ENCODE results near the gene NOM1.

The NOM1 gene

DNA sequence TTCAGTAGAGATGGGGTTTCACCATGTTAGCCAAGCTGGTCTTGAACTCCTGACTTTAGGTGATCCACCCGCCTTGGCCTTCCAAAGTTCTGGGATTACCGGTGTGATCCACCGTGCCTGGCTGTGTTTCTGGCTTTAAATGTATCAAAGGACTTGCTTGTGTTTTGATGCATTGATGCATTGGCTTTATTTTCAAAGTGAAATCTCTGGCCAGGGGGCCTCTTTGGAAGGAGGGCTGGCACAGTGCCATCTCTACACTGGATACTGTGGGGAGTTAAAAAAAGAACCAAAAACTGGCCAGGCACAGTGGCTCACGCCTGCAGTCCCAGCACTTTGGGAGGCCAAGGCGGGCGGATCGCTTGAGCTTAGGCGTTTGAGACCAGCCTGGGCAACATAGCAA lies 44.9 kb downstream of the NOM1 start:
- no peak for DNase-seq (ENCODE audit: low read depth in 1 of 2, low spot score in 1 of 2)

GRCh38 chr7:156998988-156999957 lies 49.8 kb downstream of the NOM1 start:
- TF ChIP-seq GABPA (IDR thresholded peaks at IDR 0.05; ENCODE audit: low read depth) (no peak), POLR2AphosphoS5 (IDR thresholded peaks at IDR 0.05; ENCODE audit: low read depth) (no peak), SPI1 (IDR thresholded peaks at IDR 0.05; ENCODE audit: borderline replicate concordance, low read depth) (no peak)
- TF ChIP-seq, protein P1, sequence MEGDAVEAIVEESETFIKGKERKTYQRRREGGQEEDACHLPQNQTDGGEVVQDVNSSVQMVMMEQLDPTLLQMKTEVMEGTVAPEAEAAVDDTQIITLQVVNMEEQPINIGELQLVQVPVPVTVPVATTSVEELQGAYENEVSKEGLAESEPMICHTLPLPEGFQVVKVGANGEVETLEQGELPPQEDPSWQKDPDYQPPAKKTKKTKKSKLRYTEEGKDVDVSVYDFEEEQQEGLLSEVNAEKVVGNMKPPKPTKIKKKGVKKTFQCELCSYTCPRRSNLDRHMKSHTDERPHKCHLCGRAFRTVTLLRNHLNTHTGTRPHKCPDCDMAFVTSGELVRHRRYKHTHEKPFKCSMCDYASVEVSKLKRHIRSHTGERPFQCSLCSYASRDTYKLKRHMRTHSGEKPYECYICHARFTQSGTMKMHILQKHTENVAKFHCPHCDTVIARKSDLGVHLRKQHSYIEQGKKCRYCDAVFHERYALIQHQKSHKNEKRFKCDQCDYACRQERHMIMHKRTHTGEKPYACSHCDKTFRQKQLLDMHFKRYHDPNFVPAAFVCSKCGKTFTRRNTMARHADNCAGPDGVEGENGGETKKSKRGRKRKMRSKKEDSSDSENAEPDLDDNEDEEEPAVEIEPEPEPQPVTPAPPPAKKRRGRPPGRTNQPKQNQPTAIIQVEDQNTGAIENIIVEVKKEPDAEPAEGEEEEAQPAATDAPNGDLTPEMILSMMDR (IDR thresholded peaks at IDR 0.05; ENCODE audit: insufficient read depth, low read length): no peak
- TF ChIP-seq, protein P2, sequence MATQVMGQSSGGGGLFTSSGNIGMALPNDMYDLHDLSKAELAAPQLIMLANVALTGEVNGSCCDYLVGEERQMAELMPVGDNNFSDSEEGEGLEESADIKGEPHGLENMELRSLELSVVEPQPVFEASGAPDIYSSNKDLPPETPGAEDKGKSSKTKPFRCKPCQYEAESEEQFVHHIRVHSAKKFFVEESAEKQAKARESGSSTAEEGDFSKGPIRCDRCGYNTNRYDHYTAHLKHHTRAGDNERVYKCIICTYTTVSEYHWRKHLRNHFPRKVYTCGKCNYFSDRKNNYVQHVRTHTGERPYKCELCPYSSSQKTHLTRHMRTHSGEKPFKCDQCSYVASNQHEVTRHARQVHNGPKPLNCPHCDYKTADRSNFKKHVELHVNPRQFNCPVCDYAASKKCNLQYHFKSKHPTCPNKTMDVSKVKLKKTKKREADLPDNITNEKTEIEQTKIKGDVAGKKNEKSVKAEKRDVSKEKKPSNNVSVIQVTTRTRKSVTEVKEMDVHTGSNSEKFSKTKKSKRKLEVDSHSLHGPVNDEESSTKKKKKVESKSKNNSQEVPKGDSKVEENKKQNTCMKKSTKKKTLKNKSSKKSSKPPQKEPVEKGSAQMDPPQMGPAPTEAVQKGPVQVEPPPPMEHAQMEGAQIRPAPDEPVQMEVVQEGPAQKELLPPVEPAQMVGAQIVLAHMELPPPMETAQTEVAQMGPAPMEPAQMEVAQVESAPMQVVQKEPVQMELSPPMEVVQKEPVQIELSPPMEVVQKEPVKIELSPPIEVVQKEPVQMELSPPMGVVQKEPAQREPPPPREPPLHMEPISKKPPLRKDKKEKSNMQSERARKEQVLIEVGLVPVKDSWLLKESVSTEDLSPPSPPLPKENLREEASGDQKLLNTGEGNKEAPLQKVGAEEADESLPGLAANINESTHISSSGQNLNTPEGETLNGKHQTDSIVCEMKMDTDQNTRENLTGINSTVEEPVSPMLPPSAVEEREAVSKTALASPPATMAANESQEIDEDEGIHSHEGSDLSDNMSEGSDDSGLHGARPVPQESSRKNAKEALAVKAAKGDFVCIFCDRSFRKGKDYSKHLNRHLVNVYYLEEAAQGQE (IDR thresholded peaks at IDR 0.05; ENCODE audit: insufficient replicate concordance, low read depth): no peak
- peaks cover 62% of the 10 kb centered on the region for H3K27me3 ChIP-seq (ENCODE audit: insufficient read depth, poor library complexity, severe bottlenecking)
- no peak overlapping the region for H3K27ac ChIP-seq (replicated peaks)
- no peak for DNase-seq (ENCODE audit: low read depth in 1 of 2, low spot score in 1 of 2)
- H3K4me3 ChIP-seq (replicated peaks; ENCODE audit: insufficient read depth, low read length): no peak overlapping the region

More for the DNA sequence above, 44.9 kb downstream of the NOM1 start:
- peaks cover 31% of the 10 kb centered on the region for H3K27me3 ChIP-seq (ENCODE audit: insufficient read depth, poor library complexity, severe bottlenecking)
- TF ChIP-seq GABPA (IDR thresholded peaks at IDR 0.05; ENCODE audit: low read depth): no peak
- TF ChIP-seq, protein P2 (IDR thresholded peaks at IDR 0.05; ENCODE audit: insufficient replicate concordance, low read depth): no peak
- no peak for TF ChIP-seq POLR2AphosphoS5 (IDR thresholded peaks at IDR 0.05; ENCODE audit: low read depth)
- no peak for TF ChIP-seq SPI1 (IDR thresholded peaks at IDR 0.05; ENCODE audit: borderline replicate concordance, low read depth)
- TF ChIP-seq, protein P1 (IDR thresholded peaks at IDR 0.05; ENCODE audit: insufficient read depth, low read length): no peak
- no peak overlapping the region for H3K4me3 ChIP-seq (replicated peaks; ENCODE audit: insufficient read depth, low read length)
- H3K27ac ChIP-seq (replicated peaks): no peak overlapping the region

DNA sequence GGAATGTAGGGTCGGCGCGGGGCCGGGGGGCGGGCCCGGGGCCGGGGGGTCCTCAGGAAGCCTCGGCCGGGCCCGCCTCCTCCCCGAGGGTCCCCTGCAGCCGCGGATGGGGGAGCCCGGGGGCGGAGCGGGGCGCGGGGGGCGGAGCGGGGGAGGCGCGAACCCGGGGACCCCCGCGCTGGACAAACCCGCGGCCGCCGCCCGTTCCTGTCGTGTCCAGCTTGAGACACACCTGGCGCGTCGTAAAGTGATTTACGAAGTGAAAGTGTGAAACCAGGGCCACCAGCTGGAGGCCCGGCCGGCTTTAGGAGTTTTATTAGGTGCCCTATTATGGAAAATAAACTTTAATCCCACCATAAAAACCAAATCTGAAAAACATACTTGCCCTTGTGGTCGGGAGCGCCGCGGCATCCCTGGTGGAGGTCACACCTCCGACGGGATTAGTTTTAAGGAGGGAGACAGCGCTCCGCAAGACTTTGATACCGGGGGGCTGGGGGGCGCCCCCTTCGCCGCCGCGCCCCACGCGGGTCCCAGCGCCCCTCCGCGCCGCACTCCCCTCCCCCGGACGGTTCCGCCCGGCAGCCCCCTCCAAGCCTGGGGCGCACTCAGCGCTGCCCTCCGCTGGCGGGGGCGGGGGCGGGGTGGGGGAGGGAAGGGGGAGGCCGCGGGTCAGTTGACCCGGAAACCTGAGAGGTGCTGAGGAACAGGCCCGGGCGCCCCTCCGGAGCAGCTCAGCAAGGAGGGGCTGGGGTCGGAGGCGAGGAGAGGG lies 50.6 kb downstream of the NOM1 start:
- peak overlapping the region; percentile 17 for H3K4me3 ChIP-seq (replicated peaks; ENCODE audit: insufficient read depth, low read length)
- peaks cover 70% of the 10 kb centered on the region for H3K27me3 ChIP-seq (ENCODE audit: insufficient read depth, poor library complexity, severe bottlenecking)
- TF ChIP-seq, protein P1 (IDR thresholded peaks at IDR 0.05; ENCODE audit: insufficient read depth, low read length): no peak
- TF ChIP-seq, protein P2 (IDR thresholded peaks at IDR 0.05; ENCODE audit: insufficient replicate concordance, low read depth): no peak
- TF ChIP-seq POLR2AphosphoS5 (IDR thresholded peaks at IDR 0.05; ENCODE audit: low read depth): no peak
- TF ChIP-seq GABPA (IDR thresholded peaks at IDR 0.05; ENCODE audit: low read depth): no peak
- TF ChIP-seq SPI1 (IDR thresholded peaks at IDR 0.05; ENCODE audit: borderline replicate concordance, low read depth): no peak
- no peak for DNase-seq (ENCODE audit: low read depth in 1 of 2, low spot score in 1 of 2)
- no peak overlapping the region for H3K27ac ChIP-seq (replicated peaks)
